Measurements from ENCODE around the gene DYNLT2B.

DYNLT2B gene

GRCh38 chr3:196341137-196341536 lies 23.1 kb upstream of the DYNLT2B start:
- Histone ChIP-seq H3K4me3 (replicated peaks; ENCODE audit: low read depth, low read length) (no peak overlapping the region), H3K36me3 (ENCODE audit: control insufficient read depth, insufficient read depth, low read length) (no peaks in the 10 kb centered on the region), H3K27me3 (replicated peaks; ENCODE audit: control insufficient read depth, insufficient read depth, low read length) (no peaks in the 10 kb centered on the region)
- no peak for DNase-seq (ENCODE audit: extremely low read depth, insufficient read length)
- TF ChIP-seq CTCF (IDR thresholded peaks at IDR 0.05; ENCODE audit: insufficient read depth, low read length, poor library complexity, severe bottlenecking) = no peak

DNA sequence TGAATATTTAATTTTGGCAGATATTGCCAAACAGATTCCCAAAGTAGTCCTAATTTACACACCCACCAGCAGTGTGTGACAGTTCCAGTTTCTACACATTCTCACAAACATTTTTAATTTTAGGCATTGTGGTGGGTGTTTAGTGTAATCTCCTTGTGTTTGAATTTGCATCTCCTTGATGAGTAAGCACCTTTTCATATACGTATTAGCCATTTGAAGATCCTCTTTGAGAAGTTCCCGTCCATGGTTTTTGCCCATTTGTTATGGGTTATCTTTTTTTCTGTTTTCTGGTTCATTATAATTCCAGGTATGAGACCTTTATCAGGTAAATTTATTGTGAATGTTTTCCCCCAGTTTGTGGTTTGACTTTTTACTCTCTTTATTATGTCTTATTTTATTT lies 22.4 kb upstream of the DYNLT2B start:
- H3K4me3 ChIP-seq (replicated peaks; ENCODE audit: low read depth, low read length) = no peak overlapping the region
- no peak for DNase-seq (ENCODE audit: extremely low read depth, insufficient read length)
- no peaks in the 10 kb centered on the region for H3K27me3 ChIP-seq (replicated peaks; ENCODE audit: control insufficient read depth, insufficient read depth, low read length)
- no peaks in the 10 kb centered on the region for H3K36me3 ChIP-seq (ENCODE audit: control insufficient read depth, insufficient read depth, low read length)
- no peak for TF ChIP-seq CTCF (IDR thresholded peaks at IDR 0.05; ENCODE audit: insufficient read depth, low read length, poor library complexity, severe bottlenecking)

DNA sequence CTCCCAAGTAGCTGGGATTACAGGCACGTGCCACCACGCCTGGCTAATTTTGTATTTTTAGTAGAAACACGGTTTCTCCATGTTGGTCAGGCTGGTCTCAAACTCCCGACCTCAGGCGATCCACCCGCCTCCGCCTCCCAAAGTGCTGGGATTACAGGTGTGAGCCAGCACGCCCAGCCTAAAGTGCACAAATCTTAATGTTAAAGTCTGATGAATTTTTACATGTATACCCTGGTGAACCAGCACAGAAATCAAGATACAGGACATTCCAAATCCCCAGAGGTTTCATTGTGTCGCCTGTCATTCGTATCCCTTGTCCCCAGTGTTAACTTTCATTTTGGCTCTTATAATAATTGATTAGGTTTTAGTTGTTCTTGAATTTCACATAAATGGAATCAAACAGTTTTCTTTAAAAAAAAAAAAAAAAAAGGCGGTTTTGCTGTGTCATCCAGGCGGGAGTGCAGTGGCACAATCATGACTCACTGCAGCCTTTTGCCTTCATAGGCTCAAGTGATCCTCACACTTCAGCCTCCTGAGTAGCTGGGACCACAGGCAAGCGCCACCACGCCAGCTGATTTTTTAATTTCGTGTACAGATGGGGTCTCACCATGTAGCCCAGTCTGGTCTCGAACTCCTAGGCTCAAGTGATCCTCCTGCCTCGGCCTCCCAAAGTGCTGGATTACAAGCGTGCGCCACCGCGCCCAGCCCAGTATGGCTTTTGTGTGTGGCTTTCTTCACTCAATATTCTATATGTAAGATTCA lies 21.6 kb upstream of the DYNLT2B start:
- TF ChIP-seq CTCF (IDR thresholded peaks at IDR 0.05; ENCODE audit: insufficient read depth, low read length, poor library complexity, severe bottlenecking) = no peak
- Histone ChIP-seq H3K27me3 (replicated peaks; ENCODE audit: control insufficient read depth, insufficient read depth, low read length) (no peaks in the 10 kb centered on the region), H3K4me3 (replicated peaks; ENCODE audit: low read depth, low read length) (no peak overlapping the region), H3K36me3 (ENCODE audit: control insufficient read depth, insufficient read depth, low read length) (no peaks in the 10 kb centered on the region)
- no peak for DNase-seq (ENCODE audit: extremely low read depth, insufficient read length)

DNA sequence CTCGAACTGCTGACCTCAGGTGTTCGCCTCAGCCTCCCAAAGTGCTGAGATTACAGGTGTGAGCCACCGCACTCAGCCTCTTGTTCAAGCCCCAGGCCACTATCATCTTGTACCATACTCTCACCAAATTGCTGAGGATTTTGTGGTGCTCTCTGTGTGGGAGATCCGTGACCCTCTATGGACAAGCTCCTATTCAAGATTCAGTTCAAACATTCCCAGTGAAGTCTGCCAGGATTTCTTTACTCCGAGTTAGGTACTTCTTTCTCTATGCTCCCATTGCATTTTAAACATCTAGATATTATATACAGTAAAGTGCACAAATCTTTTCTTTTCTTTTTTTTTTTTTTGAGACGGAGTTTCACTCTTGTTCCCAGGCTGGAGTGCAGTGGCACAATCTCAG lies 21.0 kb upstream of the DYNLT2B start:
- DNase-seq (ENCODE audit: extremely low read depth, insufficient read length) = no peak
- H3K4me3 ChIP-seq (replicated peaks; ENCODE audit: low read depth, low read length) = no peak overlapping the region
- H3K27me3 ChIP-seq (replicated peaks; ENCODE audit: control insufficient read depth, insufficient read depth, low read length) = no peaks in the 10 kb centered on the region
- no peak for TF ChIP-seq CTCF (IDR thresholded peaks at IDR 0.05; ENCODE audit: insufficient read depth, low read length, poor library complexity, severe bottlenecking)
- no peaks in the 10 kb centered on the region for H3K36me3 ChIP-seq (ENCODE audit: control insufficient read depth, insufficient read depth, low read length)

DNA sequence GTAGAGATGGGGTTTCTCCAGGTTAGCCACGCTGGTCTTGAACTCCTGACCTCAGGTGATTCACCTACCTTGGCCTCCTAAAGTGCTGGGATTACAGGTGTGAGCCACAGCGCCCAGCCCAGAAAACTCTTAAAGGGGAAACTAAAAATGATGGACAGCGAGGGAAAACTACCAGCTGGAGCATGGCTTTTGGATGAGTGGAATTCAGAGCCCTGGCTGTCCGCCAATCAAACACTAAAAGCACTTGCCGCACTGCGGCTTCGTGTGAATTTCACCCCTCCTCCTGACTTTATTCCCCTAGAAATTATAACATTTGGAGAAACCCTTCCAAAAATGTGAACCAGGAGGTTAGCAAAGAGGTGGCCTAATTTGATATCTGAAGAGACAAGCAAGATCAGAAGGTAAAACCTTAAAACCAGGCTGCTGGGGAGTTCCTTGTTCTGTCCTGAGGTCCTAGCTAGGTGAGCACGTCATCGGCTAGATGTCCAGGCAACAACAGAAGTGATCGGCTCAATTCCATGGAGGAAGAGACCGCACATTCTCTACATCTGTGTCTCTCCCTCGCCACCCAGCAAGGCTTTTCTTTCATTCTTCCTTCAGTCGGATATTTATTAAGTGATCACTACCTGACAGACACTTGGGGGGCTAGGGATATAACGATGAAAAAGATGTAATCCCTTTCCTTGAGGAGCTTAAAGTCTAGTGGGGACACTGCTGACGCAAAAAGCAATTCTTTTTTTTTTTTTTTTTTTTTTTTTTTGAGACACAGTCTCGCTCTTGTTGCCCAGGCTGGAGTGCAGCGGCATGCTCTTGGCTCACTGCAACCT lies 18.5 kb upstream of the DYNLT2B start:
- Histone ChIP-seq H3K36me3 (ENCODE audit: control insufficient read depth, insufficient read depth, low read length) (no peaks in the 10 kb centered on the region), H3K4me3 (replicated peaks; ENCODE audit: low read depth, low read length) (no peak overlapping the region), H3K27me3 (replicated peaks; ENCODE audit: control insufficient read depth, insufficient read depth, low read length) (no peaks in the 10 kb centered on the region)
- no peak for DNase-seq (ENCODE audit: extremely low read depth, insufficient read length)
- TF ChIP-seq CTCF (IDR thresholded peaks at IDR 0.05; ENCODE audit: insufficient read depth, low read length, poor library complexity, severe bottlenecking) = no peak
